Measurements from ENCODE around the gene SERPINB3. TPM values are rescaled to one million over a fixed set of nuclear protein-coding genes. Genes with fewer than 3 reads are reported as not detected.

The SERPINB3 gene
- total and polyA plus RNA-seq, 2 donors (not counting 1 experiment from before 2014, with no cell fraction given), result not detected

DNA sequence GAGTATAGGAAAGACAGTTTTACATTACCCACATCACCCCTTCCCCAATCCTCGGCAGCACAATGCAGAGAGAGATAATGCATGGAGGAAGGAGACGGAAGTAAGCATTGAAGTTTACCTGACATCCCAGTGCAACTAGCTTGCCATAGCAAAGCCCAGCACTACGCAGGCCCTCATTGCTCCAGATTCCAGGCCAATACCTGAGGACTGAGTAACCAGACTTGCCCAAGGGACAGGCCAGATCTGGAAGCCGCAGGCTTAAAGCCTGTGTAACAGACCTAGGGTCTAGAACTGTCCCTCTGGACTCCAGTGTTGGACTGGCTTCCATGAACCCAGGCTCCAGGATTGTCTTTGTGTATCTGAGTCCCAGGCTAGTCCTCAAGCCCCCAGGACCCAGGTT lies 35.3 kb downstream of the SERPINB3 start:
- H3K27ac ChIP-seq (ENCODE audit: low read length in 2 of 2), result no peak overlapping the region
- peaks cover 2 to 28% (median 24%) of the 10 kb centered on the region in 3 donors for H3K9me3 ChIP-seq (ENCODE audit: control extremely low read depth in 1 of 3, control insufficient read depth in 2 of 3, insufficient read depth in 1 of 3, low read length in 2 of 3)
- no peaks in the 10 kb centered on the region for H3K4me1 ChIP-seq (ENCODE audit: control insufficient read depth in 2 of 2, insufficient read depth in 2 of 2, low read length in 2 of 2)
- H2AFZ ChIP-seq (ENCODE audit: insufficient read depth, low read depth, low read length, poor library complexity, severe bottlenecking), result no peak overlapping the region
- H3K36me3 ChIP-seq (replicated peaks in 1 of 2; ENCODE audit: control extremely low read depth in 1 of 2, control insufficient read depth in 1 of 2, extremely low read depth in 1 of 2, insufficient read depth in 2 of 2, low read length in 1 of 2), result no peaks in the 10 kb centered on the region
- H4K20me1 ChIP-seq (ENCODE audit: control insufficient read depth, insufficient read depth, low read length, poor library complexity, severe bottlenecking), result no peaks in the 10 kb centered on the region
- DNase-seq, result no peak
- H3K79me2 ChIP-seq (ENCODE audit: control insufficient read depth, insufficient read depth, low read length), result no peaks in the 10 kb centered on the region
- CTCF ChIA-PET, result no interaction called here
- POLR2A ChIA-PET, result no interaction called here
- 84% methylated on average over 3 of the region's 4 CpGs for WGBS (ENCODE audit: insufficient coverage)
- H3K27me3 ChIP-seq (replicated peaks in 1 of 4; ENCODE audit: control extremely low read depth in 1 of 4, control insufficient read depth in 3 of 4, insufficient read depth in 4 of 4, low read length in 3 of 4), result no peaks in the 10 kb centered on the region
- H3K4me2 ChIP-seq (replicated peaks; ENCODE audit: low read depth, low read length, poor library complexity, severe bottlenecking), result no peak overlapping the region
- no peak overlapping the region for H3K9ac ChIP-seq (ENCODE audit: low read length)
- no peak overlapping the region for H3K4me3 ChIP-seq (ENCODE audit: control extremely low read depth in 1 of 5, extremely low read depth in 1 of 5, insufficient read depth in 1 of 5, low read depth in 2 of 5, low read length in 4 of 5)
- no peak for ATAC-seq (ENCODE audit: low read depth)
- intact Hi-C loops (cut with micrococcal nuclease), result no loop called here
- Mint-ChIP-seq H3K4me1 (no peaks in the 10 kb centered on the region), H3K27ac (no peak overlapping the region), H3K27me3 (no peaks in the 10 kb centered on the region), H3K9me3 (ENCODE audit: insufficient read depth) (peaks cover 11% of the 10 kb centered on the region), H3K4me3 (no peak overlapping the region)
- no peak for TF ChIP-seq EZH2 (IDR thresholded peaks at IDR 0.05; ENCODE audit: borderline replicate concordance, insufficient read depth, low read depth, low read length, poor library complexity, severe bottlenecking)
- TF ChIP-seq, protein P1, sequence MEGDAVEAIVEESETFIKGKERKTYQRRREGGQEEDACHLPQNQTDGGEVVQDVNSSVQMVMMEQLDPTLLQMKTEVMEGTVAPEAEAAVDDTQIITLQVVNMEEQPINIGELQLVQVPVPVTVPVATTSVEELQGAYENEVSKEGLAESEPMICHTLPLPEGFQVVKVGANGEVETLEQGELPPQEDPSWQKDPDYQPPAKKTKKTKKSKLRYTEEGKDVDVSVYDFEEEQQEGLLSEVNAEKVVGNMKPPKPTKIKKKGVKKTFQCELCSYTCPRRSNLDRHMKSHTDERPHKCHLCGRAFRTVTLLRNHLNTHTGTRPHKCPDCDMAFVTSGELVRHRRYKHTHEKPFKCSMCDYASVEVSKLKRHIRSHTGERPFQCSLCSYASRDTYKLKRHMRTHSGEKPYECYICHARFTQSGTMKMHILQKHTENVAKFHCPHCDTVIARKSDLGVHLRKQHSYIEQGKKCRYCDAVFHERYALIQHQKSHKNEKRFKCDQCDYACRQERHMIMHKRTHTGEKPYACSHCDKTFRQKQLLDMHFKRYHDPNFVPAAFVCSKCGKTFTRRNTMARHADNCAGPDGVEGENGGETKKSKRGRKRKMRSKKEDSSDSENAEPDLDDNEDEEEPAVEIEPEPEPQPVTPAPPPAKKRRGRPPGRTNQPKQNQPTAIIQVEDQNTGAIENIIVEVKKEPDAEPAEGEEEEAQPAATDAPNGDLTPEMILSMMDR (IDR thresholded peaks at IDR 0.05), result no peak

DNA sequence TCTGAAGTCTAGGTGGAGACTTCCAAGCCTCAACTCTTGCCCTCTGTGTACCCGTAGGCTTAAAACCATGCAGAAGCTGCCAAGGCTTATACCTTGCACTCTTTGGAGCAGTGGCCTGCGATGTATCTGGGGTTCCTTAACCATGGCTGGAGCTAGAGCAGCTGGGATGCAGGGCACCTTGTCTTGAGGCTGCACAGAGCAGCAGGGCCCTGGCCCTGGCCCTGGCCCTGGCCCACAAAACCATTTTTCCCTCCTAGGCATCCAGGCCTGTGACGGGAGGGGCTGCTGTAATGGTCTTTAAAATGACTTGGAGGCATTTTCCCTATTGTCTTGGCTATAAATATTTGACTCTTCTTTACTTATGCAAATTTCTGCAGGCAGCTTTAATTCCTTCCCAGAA lies 36.8 kb downstream of the SERPINB3 start:
- peaks cover 11% of the 10 kb centered on the region for H3K9me3 Mint-ChIP-seq (ENCODE audit: insufficient read depth)
- no peak for TF ChIP-seq EZH2 (IDR thresholded peaks at IDR 0.05; ENCODE audit: borderline replicate concordance, insufficient read depth, low read depth, low read length, poor library complexity, severe bottlenecking)
- TF ChIP-seq, protein P1 (IDR thresholded peaks at IDR 0.05), result no peak
- Histone ChIP-seq H3K36me3 (replicated peaks in 1 of 2; ENCODE audit: control extremely low read depth in 1 of 2, control insufficient read depth in 1 of 2, extremely low read depth in 1 of 2, insufficient read depth in 2 of 2, low read length in 1 of 2) (no peaks in the 10 kb centered on the region), H3K27me3 (replicated peaks in 1 of 4; ENCODE audit: control extremely low read depth in 1 of 4, control insufficient read depth in 3 of 4, insufficient read depth in 4 of 4, low read length in 3 of 4) (no peaks in the 10 kb centered on the region), H3K4me2 (replicated peaks; ENCODE audit: low read depth, low read length, poor library complexity, severe bottlenecking) (no peak overlapping the region), H3K4me1 (ENCODE audit: control insufficient read depth in 2 of 2, insufficient read depth in 2 of 2, low read length in 2 of 2) (no peaks in the 10 kb centered on the region), H3K79me2 (ENCODE audit: control insufficient read depth, insufficient read depth, low read length) (no peaks in the 10 kb centered on the region), H2AFZ (ENCODE audit: insufficient read depth, low read depth, low read length, poor library complexity, severe bottlenecking) (no peak overlapping the region), H3K27ac (ENCODE audit: low read length in 2 of 2) (no peak overlapping the region), H3K9ac (ENCODE audit: low read length) (no peak overlapping the region), H3K4me3 (ENCODE audit: control extremely low read depth in 1 of 5, extremely low read depth in 1 of 5, insufficient read depth in 1 of 5, low read depth in 2 of 5, low read length in 4 of 5) (no peak overlapping the region), H3K9me3 (ENCODE audit: control extremely low read depth in 1 of 3, control insufficient read depth in 2 of 3, insufficient read depth in 1 of 3, low read length in 2 of 3) (peaks cover 2 to 28% (median 24%) of the 10 kb centered on the region in 3 donors), H4K20me1 (ENCODE audit: control insufficient read depth, insufficient read depth, low read length, poor library complexity, severe bottlenecking) (no peaks in the 10 kb centered on the region)
- no peak overlapping the region for H3K27ac Mint-ChIP-seq
- H3K4me3 Mint-ChIP-seq, result no peak overlapping the region
- ChIA-PET CTCF (no interaction called here), POLR2A (no interaction called here)
- H3K4me1 Mint-ChIP-seq, result no peaks in the 10 kb centered on the region
- WGBS (ENCODE audit: insufficient coverage), result 96% methylated on average over 2 of the region's 3 CpGs
- no peaks in the 10 kb centered on the region for H3K27me3 Mint-ChIP-seq
- DNase-seq (no peak), ATAC-seq (ENCODE audit: low read depth) (no peak)
- intact Hi-C loops (cut with micrococcal nuclease), result no loop called here

Data from B cell (primary cell).